A549 (cell line): ENCODE measurements around the gene ZNF808. TPM values are rescaled to one million over a fixed set of nuclear protein-coding genes. Genes with fewer than 3 reads are reported as not detected.
"Not testable (repeated sequence)": the region's sequence is repeated elsewhere in the genome, so short reads cannot be mapped to it uniquely, and the experiment has no call there.

Source experiments
- ATAC-seq, 2 experiments: fragments of 200-7000 bp in 1 of 2; fragments of >200 bp in 1 of 2; cut with Nextera tagmentation in 1 of 2; cut with Tn5 transposase in 1 of 2; 3 replicates each; pipeline versions ENCODE4 v1.8.0 to v1.9.1; 2018 to 2020; ENCODE audit warnings: mild to moderate bottlenecking in 1 of 2, moderate library complexity in 1 of 2
- CTCF ChIA-PET: fragments of 300-600 bp; sonication (Branson Sonifier 250); formaldehyde crosslinking; extraction: SDS; loops from one replicate; lab custom pipeline; 2021; ENCODE audit warnings: antibody characterized with exemption, inconsistent platforms; lab: Yijun Ruan, JAX
- POLR2A ChIA-PET: fragments of 350-600 bp; formaldehyde crosslinking; extraction: SDS; loops from one replicate; lab custom pipeline; 2021; ENCODE audit warnings: antibody characterized with exemption, inconsistent platforms; lab: Yijun Ruan, JAX
- DNase-seq, 2 experiments: peaks; one replicate each; pipeline versions ENCODE4 v3.0.0 to v3.0.0-alpha.2; 2011 to 2016; ENCODE audit warnings: low read depth in 1 of 2, low spot score in 1 of 2
- FAIRE-seq: peaks from 2 replicates; lab custom pipeline; 2011; peaks lifted over from hg19 to GRCh38; lab: Jason Lieb, UNC
- H3K27ac ChIP-seq, 2 experiments: fragments of >200 bp; sonication (Bioruptor Twin); formaldehyde crosslinking; 3 replicates each; pipeline ENCODE4 v1.5.1; 2016 to 2017
- H3K4me1 ChIP-seq: fragments of >200 bp; sonication (Bioruptor Twin); formaldehyde crosslinking; 3 replicates; pipeline ENCODE4 v1.6.1; 2016
- H3K4me2 ChIP-seq: fragments of >200 bp; sonication (Bioruptor Twin); formaldehyde crosslinking; 3 replicates; pipeline ENCODE4 v1.6.1; 2016
- H3K4me3 ChIP-seq: fragments of >200 bp; sonication (Bioruptor Twin); formaldehyde crosslinking; 3 replicates; pipeline ENCODE4 v1.5.1; 2016
- H3K9me3 ChIP-seq: fragments of >200 bp; sonication (Bioruptor Twin); formaldehyde crosslinking; 3 replicates; pipeline ENCODE4 v1.6.1; 2016
- BCL3 ChIP-seq: fragments of >200 bp; sonication (Bioruptor Twin); formaldehyde crosslinking; IDR thresholded peaks from 3 replicates; pipeline ENCODE4 v1.6.1; 2016
- BHLHE40 ChIP-seq: IDR thresholded peaks from 2 replicates; pipeline ENCODE4 v1.6.1; 2012; ENCODE audit warnings: low read depth, low read length, inconsistent platforms
- CHD2 ChIP-seq: fragments of 150-350 bp; IDR thresholded peaks from 2 replicates; pipeline ENCODE4 v1.6.1; 2014; ENCODE audit warnings: low read length; ENCODE audit not compliant: partially characterized antibody
- CTCF ChIP-seq: fragments of >200 bp; sonication (Bioruptor Twin); formaldehyde crosslinking; IDR thresholded peaks from 3 replicates; pipeline ENCODE4 v1.5.1; 2016
- EHF ChIP-seq: fragments of 250-450 bp; sonication (Bioruptor Pico); IDR thresholded peaks from 2 replicates; pipeline ENCODE4 v1.5.0; 2020; ENCODE audit warnings: mild to moderate bottlenecking
- EHMT2 ChIP-seq: fragments of 200-600 bp; sonication (generic); IDR thresholded peaks from 2 replicates; pipeline ENCODE4 v1.6.1; 2016; ENCODE audit warnings: antibody characterized with exemption, low read depth, mild to moderate bottlenecking, moderate library complexity
- EP300 ChIP-seq, 2 experiments: fragments of >200 bp; sonication (Bioruptor Twin); formaldehyde crosslinking; IDR thresholded peaks; 2 replicates in 1 of 2; 3 replicates in 1 of 2; pipeline ENCODE4 v1.6.1; 2016 to 2017
- FOSL2 ChIP-seq, 2 experiments: fragments of 450-650 bp in 1 of 2; fragments of >200 bp in 1 of 2; sonication (Bioruptor Twin) in 1 of 2; formaldehyde crosslinking; IDR thresholded peaks; 2 replicates each; pipeline versions ENCODE4 v1.5.0 to v1.6.1; 2016 to 2020; ENCODE audit warnings: mild to moderate bottlenecking in 1 of 2, moderate library complexity in 1 of 2
- FOXS1 ChIP-seq: fragments of 250-450 bp; sonication (Bioruptor Pico); IDR thresholded peaks from 2 replicates; pipeline ENCODE4 v1.5.0; 2020; ENCODE audit warnings: mild to moderate bottlenecking, moderate library complexity
- GATA3 ChIP-seq: IDR thresholded peaks from 2 replicates; pipeline ENCODE4 v1.6.1; 2012; ENCODE audit warnings: borderline replicate concordance
- HDAC2 ChIP-seq: fragments of 200-600 bp; sonication (generic); IDR thresholded peaks from 2 replicates; pipeline ENCODE4 v1.6.1; 2016
- HOXB13 ChIP-seq: fragments of 250-450 bp; sonication (Bioruptor Pico); IDR thresholded peaks from 2 replicates; pipeline ENCODE4 v1.5.0; 2020; ENCODE audit warnings: low read depth, mild to moderate bottlenecking, moderate library complexity
- JUN ChIP-seq, 2 experiments: fragments of >200 bp; sonication (Bioruptor Twin); formaldehyde crosslinking; IDR thresholded peaks; 2 replicates in 1 of 2; 3 replicates in 1 of 2; pipeline ENCODE4 v1.6.1; 2016 to 2017
- KDM5A ChIP-seq: fragments of 200-600 bp; sonication (generic); IDR thresholded peaks from 2 replicates; pipeline ENCODE4 v1.6.1; 2016; ENCODE audit warnings: antibody characterized with exemption, mild to moderate bottlenecking
- MYC ChIP-seq: IDR thresholded peaks from 2 replicates; pipeline ENCODE4 v1.6.1; 2012; ENCODE audit warnings: mild to moderate bottlenecking, inconsistent platforms, low read length, improper control_type of control experiment, borderline replicate concordance
- NR3C1 ChIP-seq: fragments of >200 bp; sonication (Bioruptor Twin); formaldehyde crosslinking; IDR thresholded peaks from 3 replicates; pipeline ENCODE4 v1.6.1; 2017
- POLR2A ChIP-seq: IDR thresholded peaks from 2 replicates; pipeline ENCODE4 v1.6.1; 2012; ENCODE audit warnings: mild to moderate bottlenecking, low read length
- POLR2AphosphoS2 ChIP-seq: conservative IDR thresholded peaks from 2 replicates; pipeline ENCODE4 v1.6.1; 2012; ENCODE audit warnings: low read length, improper control_type of control experiment, inconsistent platforms
- RNF2 ChIP-seq: fragments of 200-600 bp; sonication (generic); IDR thresholded peaks from 2 replicates; pipeline ENCODE4 v1.6.1; 2016; ENCODE audit warnings: low read depth, mild to moderate bottlenecking, antibody characterized with exemption, moderate library complexity, borderline replicate concordance
- SMC3 ChIP-seq: fragments of >200 bp; sonication (Bioruptor Twin); formaldehyde crosslinking; IDR thresholded peaks from 3 replicates; pipeline ENCODE4 v1.6.1; 2018; ENCODE audit warnings: inconsistent platforms
- SREBF2 ChIP-seq: fragments of 450-650 bp; IDR thresholded peaks from 2 replicates; pipeline ENCODE4 v1.6.1; 2014; ENCODE audit warnings: mild to moderate bottlenecking, moderate library complexity
- ZFP36 ChIP-seq: fragments of 450-650 bp; IDR thresholded peaks from 2 replicates; pipeline ENCODE4 v1.6.1; 2014; ENCODE audit warnings: borderline replicate concordance; ENCODE audit not compliant: partially characterized antibody
- ZNF302 ChIP-seq: fragments of 250-450 bp; sonication (Bioruptor Pico); IDR thresholded peaks from 2 replicates; pipeline ENCODE4 v1.9.0; 2021; ENCODE audit warnings: inconsistent platforms, mild to moderate bottlenecking, moderate library complexity
- WGBS: methylation state at CpG from one replicate; pipeline ENCODE4 v1.1.6; 2017; ENCODE audit errors: missing lambda C conversion rate; 5-methylcytosine and 5-hydroxymethylcytosine counted together
- polyA plus RNA-seq, 4 experiments: library from polyadenylated mRNA; depleted of rRNA in 3 of 4; stranded (reverse); fragments of >200 nt; fragmentation: RNase III in 1 of 4; extraction: RNeasy Plus Mini Kit Qiagen cat#74134 plus additional on column Dnase treatment in 1 of 4; gene quantifications; 2 replicates in 3 of 4; 3 replicates in 1 of 4; pipeline ENCODE4 v1.2.3, GENCODE V29; 2011 to 2017

Gene ZNF808
- polyA plus RNA-seq, 2 of the 4 experiments (the other 2 are of a cell fraction) = 0.22 to 0.45 TPM

- DNase-seq (no peak), ATAC-seq (no peak), FAIRE-seq (no peak)
- H3K27ac ChIP-seq = no peak overlapping the region
- no peak overlapping the region for H3K4me2 ChIP-seq
- WGBS = 53% methylated on average over 15 of the region's 15 CpGs
- TF ChIP-seq BHLHE40 (no peak), NR3C1 (no peak), FOSL2 (IDR thresholded peaks at IDR 0.05) (no peak), FOSL2 (CRISPR knock-in tag; IDR thresholded peaks at IDR 0.05) (no peak), CHD2 (no peak), EP300 (IDR thresholded peaks at IDR 0.05) (no peak), SREBF2 (no peak), HDAC2 (no peak), EHF (CRISPR knock-in tag) (no peak), ZNF302 (no peak), GATA3 (no peak), RNF2 (no peak), POLR2A (no peak), ZFP36 (no peak), EHMT2 (no peak), KDM5A (no peak), POLR2AphosphoS2 (no peak), JUN (IDR thresholded peaks at IDR 0.05) (no peak), MYC (no peak)
- no peak overlapping the region for H3K4me3 ChIP-seq
- ChIA-PET CTCF (no interaction called here), POLR2A (no interaction called here)
- H3K4me1 ChIP-seq = no peaks in the 10 kb centered on the region
- peaks cover 71% of the 10 kb centered on the region for H3K9me3 ChIP-seq
Measured at GRCh38 chr19:52554216-52554971, 26.9 kb downstream of the ZNF808 start.

GRCh38 chr19:52557231-52557995, 29.9 kb downstream of the ZNF808 start:
- DNase-seq (no peak), ATAC-seq (no peak), FAIRE-seq (no peak)
- Histone ChIP-seq H3K27ac (no peak overlapping the region), H3K4me3 (no peak overlapping the region), H3K9me3 (peaks cover 59% of the 10 kb centered on the region; the same call in 2 of the 3 replicates), H3K4me1 (no peaks in the 10 kb centered on the region), H3K4me2 (no peak overlapping the region)
- ChIA-PET CTCF (interaction anchor here (0.6 kb wide), 1 partner anchor 8 kb away, joined by 3 read pairs; no protein-coding TSS in a partner anchor), POLR2A (no interaction called here)
- TF ChIP-seq FOXS1 (CRISPR knock-in tag) = no peak
- TF ChIP-seq SREBF2 = no peak
- TF ChIP-seq BCL3 = no peak
- no peak for TF ChIP-seq HOXB13 (CRISPR knock-in tag)
- no peak for TF ChIP-seq NR3C1
- TF ChIP-seq CTCF = no peak
- no peak for TF ChIP-seq ZNF302
- no peak for TF ChIP-seq ZFP36
- no peak for TF ChIP-seq SMC3
- 48% methylated on average over 16 of the region's 16 CpGs for WGBS

GRCh38 chr19:52558732-52559445, 31.4 kb downstream of the ZNF808 start:
- peaks cover 65% of the 10 kb centered on the region for H3K9me3 ChIP-seq
- DNase-seq, H3K4me3 ChIP-seq, ATAC-seq, H3K27ac ChIP-seq, FAIRE-seq, H3K4me2 ChIP-seq, H3K4me1 ChIP-seq, POLR2A ChIA-PET, CTCF ChIA-PET: not testable (repeated sequence)
- 44% methylated on average over 5 of the region's 5 CpGs for WGBS

- 44% methylated on average over 8 of the region's 8 CpGs for WGBS
- CTCF ChIA-PET, FAIRE-seq: not testable (repeated sequence)
Measured at GRCh38 chr19:52561611-52562010, 34.1 kb downstream of the ZNF808 start.

More at GRCh38 chr19:52561611-52562010, 34.1 kb downstream of the ZNF808 start:
- POLR2A ChIA-PET, H3K4me2 ChIP-seq, H3K27ac ChIP-seq, ATAC-seq, H3K4me1 ChIP-seq, H3K4me3 ChIP-seq, DNase-seq: not testable (repeated sequence)
- peaks cover 61% of the 10 kb centered on the region for H3K9me3 ChIP-seq
